Stimulated activated naive CD4-positive, alpha-beta T cell treated with Interleukin-2 at 50 U/mL for 16 hours (primary cell): ENCODE data around the gene RPN2.

Source experiments
- DNase-seq: peaks from one replicate; lab custom pipeline; 2025; lab: John Stamatoyannopoulos, UW

The RPN2 gene

GRCh38 chr20:37218976-37219375 lies 39.8 kb downstream of the RPN2 start:
- DNase-seq, result no peak

- DNase-seq, result no peak
These were observed 40.9 kb downstream of the RPN2 start for GRCh38 chr20:37219751-37220668.

- no peak for DNase-seq
These were observed 41.6 kb downstream of the RPN2 start for GRCh38 chr20:37220731-37221130.

- no peak for DNase-seq
These were observed 43.0 kb downstream of the RPN2 start for GRCh38 chr20:37222086-37222485.

GRCh38 chr20:37223053-37223452 lies 43.9 kb downstream of the RPN2 start:
- no peak for DNase-seq

- DNase-seq, result no peak
These were observed 46.0 kb downstream of the RPN2 start for GRCh38 chr20:37225146-37225545.

GRCh38 chr20:37226889-37227288 lies 47.8 kb downstream of the RPN2 start:
- DNase-seq, result no peak

- no peak for DNase-seq
These were observed 49.0 kb downstream of the RPN2 start for GRCh38 chr20:37228082-37228481.

GRCh38 chr20:37228656-37229055 lies 49.5 kb downstream of the RPN2 start:
- DNase-seq, result no peak

GRCh38 chr20:37229357-37229756 lies 50.2 kb downstream of the RPN2 start:
- no peak for DNase-seq

GRCh38 chr20:37230200-37230599 lies 51.1 kb downstream of the RPN2 start:
- no peak for DNase-seq

- DNase-seq, result no peak
These were observed 53.0 kb downstream of the RPN2 start for GRCh38 chr20:37231947-37232630.

GRCh38 chr20:37233548-37234253 lies 54.6 kb downstream of the RPN2 start:
- no peak for DNase-seq

- DNase-seq, result no peak
These were observed 55.1 kb downstream of the RPN2 start for GRCh38 chr20:37234254-37234581.

- no peak for DNase-seq
These were observed 55.9 kb downstream of the RPN2 start for GRCh38 chr20:37235065-37235464.

- no peak for DNase-seq
These were observed 57.3 kb downstream of the RPN2 start for GRCh38 chr20:37236462-37236861.

- DNase-seq, result no peak
These were observed 58.5 kb downstream of the RPN2 start for GRCh38 chr20:37237656-37238055.

- DNase-seq, result no peak
These were observed 59.3 kb downstream of the RPN2 start for GRCh38 chr20:37238426-37238825.

- DNase-seq, result no peak
These were observed 59.9 kb downstream of the RPN2 start for GRCh38 chr20:37238935-37239451.

- no peak for DNase-seq
These were observed 61.4 kb downstream of the RPN2 start for GRCh38 chr20:37240337-37241067.

GRCh38 chr20:37242503-37242902 lies 63.4 kb downstream of the RPN2 start:
- DNase-seq, result no peak
